ENCODE results near the gene ELMO3. TPM values are rescaled to one million over a fixed set of nuclear protein-coding genes. Genes with fewer than 3 reads are reported as not detected.

ELMO3 gene
- total and polyA plus RNA-seq, 2 donors from 2014 or later, result 24.2 to 33.1 TPM

GRCh38 chr16:67204076-67204475, 5.1 kb downstream of the ELMO3 start:
- TF ChIP-seq CTCF (IDR thresholded peaks at IDR 0.05; ENCODE audit: borderline replicate concordance, extremely low read depth, insufficient read depth), result no peak
- FAIRE-seq (no peak), DNase-seq (no peak)
- Histone ChIP-seq H3K27ac (ENCODE audit: low read depth in 2 of 2, low read length in 2 of 2) (no peak overlapping the region), H3K4me1 (ENCODE audit: control insufficient read depth in 2 of 3, insufficient read depth in 2 of 3, low read depth in 1 of 3, low read length in 3 of 3) (no peaks in the 10 kb centered on the region), H3K4me3 (ENCODE audit: low read length in 3 of 3) (no peak overlapping the region), H3K36me3 (ENCODE audit: control insufficient read depth in 2 of 3, insufficient read depth in 3 of 3, low read length in 3 of 3) (peaks cover 0 to 7% (median 4%) of the 10 kb centered on the region in 3 donors), H3K27me3 (ENCODE audit: control insufficient read depth, insufficient read depth, low read length) (no peaks in the 10 kb centered on the region), H3K9me3 (ENCODE audit: control insufficient read depth in 2 of 3, insufficient read depth in 1 of 3, low read length in 3 of 3) (no peaks in the 10 kb centered on the region), H3K9ac (ENCODE audit: low read length in 3 of 3) (no peak overlapping the region)
- intact Hi-C loops (cut with DNase I), result no loop called here

GRCh38 chr16:67206129-67206837, 7.4 kb downstream of the ELMO3 start:
- no peak for FAIRE-seq
- no peak for TF ChIP-seq CTCF (IDR thresholded peaks at IDR 0.05; ENCODE audit: borderline replicate concordance, extremely low read depth, insufficient read depth)
- H3K9ac ChIP-seq (ENCODE audit: low read length in 3 of 3), result no peak overlapping the region

GRCh38 chr16:67206838-67207248, 7.9 kb downstream of the ELMO3 start:
- peaks cover 0 to 3% (median 0%) of the 10 kb centered on the region in 3 donors for H3K36me3 ChIP-seq (ENCODE audit: control insufficient read depth in 2 of 3, insufficient read depth in 3 of 3, low read length in 3 of 3)
- no peak overlapping the region for H3K4me3 ChIP-seq (ENCODE audit: low read length in 3 of 3)
- intact Hi-C loops (cut with DNase I), result no loop called here
- H3K9ac ChIP-seq (ENCODE audit: low read length in 3 of 3), result no peak overlapping the region
- H3K4me1 ChIP-seq (ENCODE audit: control insufficient read depth in 2 of 3, insufficient read depth in 2 of 3, low read depth in 1 of 3, low read length in 3 of 3), result peaks cover 0 to 2% (median 0%) of the 10 kb centered on the region in 3 donors
- H3K9me3 ChIP-seq (ENCODE audit: control insufficient read depth in 2 of 3, insufficient read depth in 1 of 3, low read length in 3 of 3), result no peaks in the 10 kb centered on the region
- FAIRE-seq (no peak), DNase-seq (no peak)
- no peaks in the 10 kb centered on the region for H3K27me3 ChIP-seq (ENCODE audit: control insufficient read depth, insufficient read depth, low read length)
- no peak overlapping the region for H3K27ac ChIP-seq (ENCODE audit: low read depth in 2 of 2, low read length in 2 of 2)
- no peak for TF ChIP-seq CTCF (IDR thresholded peaks at IDR 0.05; ENCODE audit: borderline replicate concordance, extremely low read depth, insufficient read depth)

More at GRCh38 chr16:67206129-67206837, 7.4 kb downstream of the ELMO3 start:
- H3K27ac ChIP-seq (ENCODE audit: low read depth in 2 of 2, low read length in 2 of 2), result no peak overlapping the region
- intact Hi-C loops (cut with DNase I), result no loop called here
- H3K9me3 ChIP-seq (ENCODE audit: control insufficient read depth in 2 of 3, insufficient read depth in 1 of 3, low read length in 3 of 3), result no peaks in the 10 kb centered on the region
- no peak overlapping the region for H3K4me3 ChIP-seq (ENCODE audit: low read length in 3 of 3)
- H3K27me3 ChIP-seq (ENCODE audit: control insufficient read depth, insufficient read depth, low read length), result no peaks in the 10 kb centered on the region
- H3K36me3 ChIP-seq (ENCODE audit: control insufficient read depth in 2 of 3, insufficient read depth in 3 of 3, low read length in 3 of 3), result peaks cover 0 to 6% (median 3%) of the 10 kb centered on the region in 3 donors
- H3K4me1 ChIP-seq (ENCODE audit: control insufficient read depth in 2 of 3, insufficient read depth in 2 of 3, low read depth in 1 of 3, low read length in 3 of 3), result peaks cover 0 to 2% (median 0%) of the 10 kb centered on the region in 3 donors
- DNase-seq, result no peak
